Middle frontal gyrus (tissue), 1 donor: ENCODE data around the gene PRKCA.
"Not testable (repeated sequence)": the region's sequence is repeated elsewhere in the genome, so short reads cannot be mapped to it uniquely, and the experiment has no call there.

ENCODE experiments used
- DNase-seq: peaks from one replicate; pipeline ENCODE4 v3.0.0-alpha.2; 2015; ENCODE audit warnings: low spot score; ENCODE audit errors: extremely low spot score

Gene PRKCA

GRCh38 chr17:66610361-66611133 is 308.1 kb downstream of the PRKCA start:
- no peak for DNase-seq

- DNase-seq: no peak
Observed at GRCh38 chr17:66611397-66611796, 309.0 kb downstream of the PRKCA start.

GRCh38 chr17:66612993-66613392 is 310.6 kb downstream of the PRKCA start:
- no peak for DNase-seq

GRCh38 chr17:66614469-66614868 is 312.1 kb downstream of the PRKCA start:
- no peak for DNase-seq

- no peak for DNase-seq
Observed at GRCh38 chr17:66619206-66619605, 316.8 kb downstream of the PRKCA start.

- DNase-seq: no peak
Observed at GRCh38 chr17:66620528-66620927, 318.1 kb downstream of the PRKCA start.

GRCh38 chr17:66624630-66625029 is 322.2 kb downstream of the PRKCA start:
- not testable (repeated sequence) for DNase-seq

- DNase-seq: peak; percentile 7
Observed at GRCh38 chr17:66625311-66625767, 322.9 kb downstream of the PRKCA start.

- no peak for DNase-seq
Observed at GRCh38 chr17:66627985-66628384, 325.6 kb downstream of the PRKCA start.

GRCh38 chr17:66629762-66630161 is 327.3 kb downstream of the PRKCA start:
- DNase-seq: no peak

- DNase-seq: no peak
Observed at GRCh38 chr17:66630379-66630778, 328.0 kb downstream of the PRKCA start.

GRCh38 chr17:66630828-66631472 is 328.5 kb downstream of the PRKCA start:
- no peak for DNase-seq

GRCh38 chr17:66632731-66633130 is 330.3 kb downstream of the PRKCA start:
- no peak for DNase-seq

- DNase-seq: no peak
Observed at GRCh38 chr17:66633317-66633965, 331.0 kb downstream of the PRKCA start.

- no peak for DNase-seq
Observed at GRCh38 chr17:66634193-66634592, 331.8 kb downstream of the PRKCA start.

- no peak for DNase-seq
Observed at GRCh38 chr17:66635386-66636045, 333.1 kb downstream of the PRKCA start.

- peak; percentile 53 for DNase-seq
Observed at GRCh38 chr17:66636111-66636510, 333.7 kb downstream of the PRKCA start.

- no peak for DNase-seq
Observed at GRCh38 chr17:66637491-66637890, 335.1 kb downstream of the PRKCA start.

GRCh38 chr17:66638707-66639479 is 336.5 kb downstream of the PRKCA start:
- DNase-seq: no peak

GRCh38 chr17:66643815-66644710 is 341.6 kb downstream of the PRKCA start:
- no peak for DNase-seq
